ENCODE data around the gene SPINK6.

DNA sequence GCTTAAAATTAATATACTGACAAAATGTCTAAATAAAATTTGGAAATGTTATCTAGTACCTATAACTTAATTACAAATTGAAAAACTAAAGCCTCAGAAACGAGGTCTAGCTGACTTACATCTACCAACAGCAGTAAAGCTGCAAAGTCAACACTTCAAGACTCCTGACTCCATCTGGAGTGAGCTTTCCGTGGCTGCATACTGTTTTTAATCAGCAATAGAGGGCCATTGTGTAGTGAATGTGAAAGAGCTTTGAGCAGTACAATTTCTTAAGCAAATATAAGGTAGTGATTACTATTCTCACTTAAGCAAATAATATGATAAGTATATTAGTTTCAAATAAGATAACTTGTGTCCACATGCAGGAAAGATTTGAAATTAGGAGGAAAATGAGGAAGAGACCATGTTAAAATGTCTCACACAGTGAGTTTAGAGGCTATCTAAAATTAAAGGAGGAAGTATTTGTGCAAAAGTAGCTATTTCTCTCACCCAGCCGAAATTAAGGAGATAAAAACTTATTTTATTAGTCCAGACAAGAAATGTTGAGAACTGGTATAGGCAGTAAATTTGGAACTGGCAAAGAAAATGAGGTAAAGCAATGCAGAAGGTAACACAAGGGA is 6.4 kb downstream of the SPINK6 start:
- TF ChIP-seq RAD21 (IDR thresholded peaks at IDR 0.05; ENCODE audit: low read length) (no peak), POLR2A (IDR thresholded peaks at IDR 0.05; ENCODE audit: low read depth, low read length) (no peak), CEBPB (IDR thresholded peaks at IDR 0.05; ENCODE audit: low read depth, low read length) (no peak), MXI1 (IDR thresholded peaks at IDR 0.05; ENCODE audit: borderline replicate concordance, low read depth, low read length) (no peak), FOS (IDR thresholded peaks at IDR 0.05; ENCODE audit: low read depth, low read length) (no peak), NFE2L2 (IDR thresholded peaks at IDR 0.05; ENCODE audit: low read depth, low read length) (no peak), MAFK (IDR thresholded peaks at IDR 0.05; ENCODE audit: low read depth, low read length) (no peak), RCOR1 (IDR thresholded peaks at IDR 0.05; ENCODE audit: insufficient replicate concordance, low read length) (no peak), RFX5 (IDR thresholded peaks at IDR 0.05; ENCODE audit: low read depth, low read length) (no peak), MAZ (IDR thresholded peaks at IDR 0.05; ENCODE audit: borderline replicate concordance, low read depth, low read length) (no peak), ELK1 (IDR thresholded peaks at IDR 0.05; ENCODE audit: borderline replicate concordance, low read depth, low read length) (no peak), SMC3 (IDR thresholded peaks at IDR 0.05; ENCODE audit: low read depth, low read length) (no peak)
- TF ChIP-seq, protein P1, sequence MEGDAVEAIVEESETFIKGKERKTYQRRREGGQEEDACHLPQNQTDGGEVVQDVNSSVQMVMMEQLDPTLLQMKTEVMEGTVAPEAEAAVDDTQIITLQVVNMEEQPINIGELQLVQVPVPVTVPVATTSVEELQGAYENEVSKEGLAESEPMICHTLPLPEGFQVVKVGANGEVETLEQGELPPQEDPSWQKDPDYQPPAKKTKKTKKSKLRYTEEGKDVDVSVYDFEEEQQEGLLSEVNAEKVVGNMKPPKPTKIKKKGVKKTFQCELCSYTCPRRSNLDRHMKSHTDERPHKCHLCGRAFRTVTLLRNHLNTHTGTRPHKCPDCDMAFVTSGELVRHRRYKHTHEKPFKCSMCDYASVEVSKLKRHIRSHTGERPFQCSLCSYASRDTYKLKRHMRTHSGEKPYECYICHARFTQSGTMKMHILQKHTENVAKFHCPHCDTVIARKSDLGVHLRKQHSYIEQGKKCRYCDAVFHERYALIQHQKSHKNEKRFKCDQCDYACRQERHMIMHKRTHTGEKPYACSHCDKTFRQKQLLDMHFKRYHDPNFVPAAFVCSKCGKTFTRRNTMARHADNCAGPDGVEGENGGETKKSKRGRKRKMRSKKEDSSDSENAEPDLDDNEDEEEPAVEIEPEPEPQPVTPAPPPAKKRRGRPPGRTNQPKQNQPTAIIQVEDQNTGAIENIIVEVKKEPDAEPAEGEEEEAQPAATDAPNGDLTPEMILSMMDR (conservative IDR thresholded peaks at IDR 0.05; ENCODE audit: low read depth, low read length), result no peak
- TF ChIP-seq, protein P2, sequence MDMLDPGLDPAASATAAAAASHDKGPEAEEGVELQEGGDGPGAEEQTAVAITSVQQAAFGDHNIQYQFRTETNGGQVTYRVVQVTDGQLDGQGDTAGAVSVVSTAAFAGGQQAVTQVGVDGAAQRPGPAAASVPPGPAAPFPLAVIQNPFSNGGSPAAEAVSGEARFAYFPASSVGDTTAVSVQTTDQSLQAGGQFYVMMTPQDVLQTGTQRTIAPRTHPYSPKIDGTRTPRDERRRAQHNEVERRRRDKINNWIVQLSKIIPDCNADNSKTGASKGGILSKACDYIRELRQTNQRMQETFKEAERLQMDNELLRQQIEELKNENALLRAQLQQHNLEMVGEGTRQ (IDR thresholded peaks at IDR 0.05; ENCODE audit: low read depth, low read length), result no peak

Data from IMR-90 (cell line).